Endothelial cell of umbilical vein (primary cell): ENCODE results near the gene CC2D2A. TPM values are rescaled to one million over a fixed set of nuclear protein-coding genes. Genes with fewer than 3 reads are reported as not detected.

Source experiments
- BruUV-seq: library from RNA; stranded (reverse); fragments of 400-500 nt; replicated peaks from 2 replicates; lab custom pipeline; 2021; lab: Mats Ljungman, UMichigan
- CTCF ChIA-PET: fragments of 300-600, 350-600 bp; sonication (Branson Sonifier 250); formaldehyde crosslinking; loops from one replicate; lab custom pipeline; 2021; ENCODE audit warnings: antibody characterized with exemption, inconsistent platforms; lab: Charles Lee
- POLR2A ChIA-PET: fragments of 300-600, 350-600 bp; sonication (Branson Sonifier 250); formaldehyde crosslinking; loops from one replicate; lab custom pipeline; 2021; ENCODE audit warnings: antibody characterized with exemption, inconsistent platforms; lab: Charles Lee
- DNase-seq: peaks from one replicate; pipeline ENCODE4 v3.0.0-alpha.2; 2011; ENCODE audit warnings: low read depth, low spot score
- FAIRE-seq: peaks from 2 replicates; lab custom pipeline; 2011; peaks lifted over from hg19 to GRCh38; lab: Jason Lieb, UNC
- H2AFZ ChIP-seq: 2 replicates; pipeline ENCODE4 v1.6.0; 2012; ENCODE audit warnings: low read depth, low read length, control low read depth, inconsistent platforms
- H3K27ac ChIP-seq: 2 replicates; pipeline ENCODE4 v1.5.1; 2011; ENCODE audit warnings: low read depth, mild to moderate bottlenecking, control low read depth, low read length, moderate library complexity; ENCODE audit not compliant: insufficient read depth
- H3K27me3 ChIP-seq, 2 experiments: 2 replicates each; pipeline versions ENCODE4 v1.6.0 to v1.6.1; 2011; ENCODE audit warnings: low read length in 2 of 2, mixed read lengths in 1 of 2; ENCODE audit not compliant: control insufficient read depth in 2 of 2, insufficient read depth in 2 of 2
- H3K36me3 ChIP-seq, 2 experiments: 2 replicates in 1 of 2; 3 replicates in 1 of 2; pipeline ENCODE4 v1.5.1; 2011; ENCODE audit warnings: low read length in 2 of 2, mild to moderate bottlenecking in 1 of 2, moderate library complexity in 1 of 2; ENCODE audit not compliant: control insufficient read depth in 2 of 2, insufficient read depth in 2 of 2; ENCODE audit errors: extremely low read depth in 1 of 2
- H3K4me1 ChIP-seq: 3 replicates; pipeline ENCODE4 v1.5.1; 2011; ENCODE audit warnings: mild to moderate bottlenecking, low read length; ENCODE audit not compliant: control insufficient read depth, insufficient read depth; ENCODE audit errors: extremely low read depth
- H3K4me2 ChIP-seq: 2 replicates; pipeline ENCODE4 v1.6.1; 2011; ENCODE audit warnings: low read length, control low read depth, mixed read lengths; ENCODE audit not compliant: insufficient read depth
- H3K4me3 ChIP-seq, 3 experiments: fragments of 200-600 bp in 1 of 3; sonication (generic), shearing (Covaris generic) in 1 of 3; replicated peaks in 1 of 3; 2 replicates each; pipeline ENCODE4 v1.5.1; 2011 to 2016; ENCODE audit warnings: control low read depth in 3 of 3, low read length in 3 of 3, mild to moderate bottlenecking in 2 of 3, inconsistent platforms in 1 of 3, low read depth in 1 of 3, moderate library complexity in 1 of 3; ENCODE audit not compliant: insufficient read depth in 1 of 3
- H3K79me2 ChIP-seq: 2 replicates; pipeline ENCODE4 v1.6.0; 2012; ENCODE audit warnings: low read length, inconsistent platforms; ENCODE audit not compliant: control insufficient read depth, insufficient read depth
- H3K9ac ChIP-seq: replicated peaks from 2 replicates; pipeline ENCODE3; 2011; ENCODE audit warnings: low read length, control low read depth; ENCODE audit not compliant: insufficient read depth; ENCODE audit errors: extremely low read depth
- H3K9me1 ChIP-seq: replicated peaks from 3 replicates; pipeline ENCODE4 v1.6.0; 2011; ENCODE audit warnings: mild to moderate bottlenecking, low read length; ENCODE audit not compliant: control insufficient read depth, insufficient read depth; ENCODE audit errors: extremely low read depth
- H3K9me3 ChIP-seq: replicated peaks from 2 replicates; pipeline ENCODE4 v1.5.1; 2012; ENCODE audit warnings: low read length, inconsistent platforms; ENCODE audit not compliant: control insufficient read depth, insufficient read depth
- H4K20me1 ChIP-seq: replicated peaks from 2 replicates; pipeline ENCODE3; 2011; ENCODE audit warnings: mild to moderate bottlenecking, low read length; ENCODE audit not compliant: control insufficient read depth, insufficient read depth; ENCODE audit errors: extremely low read depth
- EZH2 ChIP-seq: IDR thresholded peaks from 2 replicates; pipeline ENCODE4 v1.6.1; 2012; ENCODE audit warnings: borderline replicate concordance, low read depth, mild to moderate bottlenecking, moderate library complexity, low read length, inconsistent platforms; ENCODE audit not compliant: severe bottlenecking
- FOS ChIP-seq: IDR thresholded peaks from 2 replicates; pipeline ENCODE4 v1.6.1; 2011; ENCODE audit warnings: mild to moderate bottlenecking, low read length, moderate library complexity, borderline replicate concordance; ENCODE audit not compliant: insufficient read depth
- GATA2 ChIP-seq: IDR thresholded peaks from 2 replicates; pipeline ENCODE4 v1.7.0; 2011; ENCODE audit warnings: low read depth, mild to moderate bottlenecking, moderate library complexity, mixed read lengths, low read length; ENCODE audit not compliant: insufficient read length, insufficient read depth
- JUN ChIP-seq: IDR thresholded peaks from 2 replicates; pipeline ENCODE4 v1.6.1; 2011; ENCODE audit warnings: borderline replicate concordance, low read depth; ENCODE audit not compliant: insufficient read length, insufficient read depth
- MAX ChIP-seq: IDR thresholded peaks from 2 replicates; pipeline ENCODE4 v1.6.1; 2011; ENCODE audit not compliant: insufficient read depth, insufficient read length
- MYC ChIP-seq: IDR thresholded peaks from one replicate; pipeline ENCODE4 v1.6.1; 2011; ENCODE audit warnings: mild to moderate bottlenecking, low read depth, low read length
- POLR2A ChIP-seq: IDR thresholded peaks from 2 replicates; pipeline ENCODE4 v1.6.1; 2012; ENCODE audit warnings: low read depth, mild to moderate bottlenecking, control low read depth, low read length
- POLR2AphosphoS5 ChIP-seq: IDR thresholded peaks from 2 replicates; pipeline ENCODE4 v1.6.1; 2012; ENCODE audit warnings: low read depth, mild to moderate bottlenecking, control low read depth, low read length, moderate library complexity; ENCODE audit not compliant: insufficient read depth
- dilution Hi-C: fragments of 300-500 bp; cut with MboI; formaldehyde crosslinking; loops from one replicate; pipeline ENCODE4 v1.15.0; 2019; ENCODE audit warnings: low sequenced_read_pairs; ENCODE audit not compliant: extremely low pct_ligation_motif_present
- intact Hi-C: fragments of 100-400 bp; cut with micrococcal nuclease; formaldehyde crosslinking; loops from one replicate; pipeline ENCODE4 v1.10.0; 2022
- polyA plus RNA-seq, 4 experiments: library from polyadenylated mRNA; depleted of rRNA in 3 of 4; stranded (reverse) in 3 of 4; unstranded in 1 of 4; fragments of >200 nt; gene quantifications; 2 replicates each; pipeline versions ENCODE4 v1.2.1 to v1.2.3, GENCODE V29; 2011 to 2012; ENCODE audit warnings: missing spikeins in 1 of 4
- total RNA-seq: library from RNA; stranded (reverse); gene quantifications from 2 replicates; pipeline ENCODE4 v1.2.3, GENCODE V29; 2021
- TF ChIP-seq, protein P1 (sequence below), 2 donors: IDR thresholded peaks; 1 replicate in 1 of 2; 2 replicates in 1 of 2; pipeline ENCODE4 v1.5.1; 2011; ENCODE audit warnings: low read length in 2 of 2, mild to moderate bottlenecking in 2 of 2, moderate library complexity in 2 of 2, control low read depth in 1 of 2, inconsistent platforms in 1 of 2, low read depth in 1 of 2; ENCODE audit not compliant: insufficient read depth in 1 of 2; ENCODE audit errors: extremely low read depth in 1 of 2

The CC2D2A gene
- total and polyA plus RNA-seq, 2 donors (not counting 3 experiments of a cell fraction or from before 2014, with no cell fraction given) = 10.2 to 22.4 TPM

GRCh38 chr4:15458616-15459015, 11.1 kb upstream of the CC2D2A start:
- no peak for FAIRE-seq
- H3K79me2 ChIP-seq = no peaks in the 10 kb centered on the region
- H4K20me1 ChIP-seq = no peaks in the 10 kb centered on the region
- no peak overlapping the region for H3K4me2 ChIP-seq
- no peak overlapping the region for H2AFZ ChIP-seq
- no TSS peak for BruUV-seq
- no peak overlapping the region for H3K27ac ChIP-seq
- no peaks in the 10 kb centered on the region for H3K9me1 ChIP-seq
- no peak overlapping the region for H3K9ac ChIP-seq
- intact Hi-C loops = loop anchor here (10.0 kb wide), 1 partner anchor 454 kb away; the partner anchor contains the start of gene CPEB2
- TF ChIP-seq FOS (no peak), POLR2A (no peak)
- H3K4me1 ChIP-seq = no peaks in the 10 kb centered on the region
- no peaks in the 10 kb centered on the region for H3K36me3 ChIP-seq
- ChIA-PET CTCF (interaction anchor here (1.2 to 3.4 kb wide), 7 partner anchors 11 to 1804 kb away, joined by 4 to 26 read pairs (median 12); partner anchors contain the start of gene CC2D2A), POLR2A (no interaction called here)
- H3K9me3 ChIP-seq = no peaks in the 10 kb centered on the region
- dilution Hi-C loops = no loop called here
- no peak for DNase-seq
- H3K27me3 ChIP-seq = peaks cover 3 to 23% of the 10 kb centered on the region in 2 experiments
- no peak overlapping the region for H3K4me3 ChIP-seq

GRCh38 chr4:15459706-15460105, 10.0 kb upstream of the CC2D2A start:
- Histone ChIP-seq H3K27ac (no peak overlapping the region), H3K79me2 (no peaks in the 10 kb centered on the region), H3K9ac (no peak overlapping the region), H3K9me1 (no peaks in the 10 kb centered on the region), H3K4me3 (no peak overlapping the region), H2AFZ (no peak overlapping the region), H3K4me2 (no peak overlapping the region), H4K20me1 (no peaks in the 10 kb centered on the region), H3K9me3 (no peaks in the 10 kb centered on the region), H3K27me3 (peaks cover 3 to 23% of the 10 kb centered on the region in 2 experiments), H3K36me3 (no peaks in the 10 kb centered on the region), H3K4me1 (no peaks in the 10 kb centered on the region)
- BruUV-seq = no TSS peak
- FAIRE-seq = no peak
- TF ChIP-seq, protein P1, sequence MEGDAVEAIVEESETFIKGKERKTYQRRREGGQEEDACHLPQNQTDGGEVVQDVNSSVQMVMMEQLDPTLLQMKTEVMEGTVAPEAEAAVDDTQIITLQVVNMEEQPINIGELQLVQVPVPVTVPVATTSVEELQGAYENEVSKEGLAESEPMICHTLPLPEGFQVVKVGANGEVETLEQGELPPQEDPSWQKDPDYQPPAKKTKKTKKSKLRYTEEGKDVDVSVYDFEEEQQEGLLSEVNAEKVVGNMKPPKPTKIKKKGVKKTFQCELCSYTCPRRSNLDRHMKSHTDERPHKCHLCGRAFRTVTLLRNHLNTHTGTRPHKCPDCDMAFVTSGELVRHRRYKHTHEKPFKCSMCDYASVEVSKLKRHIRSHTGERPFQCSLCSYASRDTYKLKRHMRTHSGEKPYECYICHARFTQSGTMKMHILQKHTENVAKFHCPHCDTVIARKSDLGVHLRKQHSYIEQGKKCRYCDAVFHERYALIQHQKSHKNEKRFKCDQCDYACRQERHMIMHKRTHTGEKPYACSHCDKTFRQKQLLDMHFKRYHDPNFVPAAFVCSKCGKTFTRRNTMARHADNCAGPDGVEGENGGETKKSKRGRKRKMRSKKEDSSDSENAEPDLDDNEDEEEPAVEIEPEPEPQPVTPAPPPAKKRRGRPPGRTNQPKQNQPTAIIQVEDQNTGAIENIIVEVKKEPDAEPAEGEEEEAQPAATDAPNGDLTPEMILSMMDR (IDR thresholded peaks at IDR 0.05; ENCODE audit: extremely low read depth in 1 of 2, insufficient read depth in 1 of 2, low read depth in 1 of 2, low read length in 2 of 2) = no peak
- no peak for TF ChIP-seq JUN
- TF ChIP-seq EZH2 = no peak
- no peak for TF ChIP-seq MAX
- no peak for TF ChIP-seq POLR2AphosphoS5
- TF ChIP-seq FOS = no peak
- TF ChIP-seq GATA2 = no peak
- TF ChIP-seq POLR2A = no peak
- no peak for TF ChIP-seq MYC
- CTCF ChIA-PET = interaction anchor here (0.7 to 1.3 kb wide), 5 partner anchors 11 to 1677 kb away, joined by 3 to 5 read pairs (median 3); partner anchors contain the start of gene CC2D2A
- intact Hi-C loops = loop anchor here (10.0 kb wide), 1 partner anchor 455 kb away; the partner anchor contains the start of gene CPEB2
- dilution Hi-C loops = no loop called here
- DNase-seq = no peak
- POLR2A ChIA-PET = no interaction called here
